GM12878 (cell line): ENCODE measurements around the gene CHMP6. TPM values are rescaled to one million over a fixed set of nuclear protein-coding genes. Genes with fewer than 3 reads are reported as not detected.

Source experiments
- ATAC-seq: fragments of 200-7000 bp; cut with Tn5 transposase; 3 replicates; pipeline ENCODE4 v1.9.1; 2020; ENCODE audit warnings: mild to moderate bottlenecking, moderate library complexity
- BruUV-seq: library from RNA; stranded (reverse); fragments of 400-500 nt; replicated peaks from 2 replicates; lab custom pipeline; 2021; lab: Mats Ljungman, UMichigan
- CTCF ChIA-PET: fragments of 300-600 bp; sonication (Branson Sonifier 250); formaldehyde crosslinking; extraction: SDS; loops from one replicate; lab custom pipeline; 2021; ENCODE audit warnings: inconsistent platforms; lab: Yijun Ruan, JAX
- POLR2A ChIA-PET: fragments of 350-600 bp; formaldehyde crosslinking; extraction: SDS; loops from one replicate; lab custom pipeline; 2021; ENCODE audit warnings: inconsistent platforms; lab: Charles Lee
- RAD21 ChIA-PET: fragments of 300-600 bp; sonication (Branson Sonifier 250); formaldehyde crosslinking; loops from one replicate; lab custom pipeline; 2023; ENCODE audit warnings: antibody characterized with exemption; ENCODE audit not compliant: unreplicated experiment; lab: Charles Lee
- SMC1A ChIA-PET: fragments of 300-600 bp; sonication (Branson Sonifier 250); formaldehyde crosslinking; loops from one replicate; lab custom pipeline; 2023; ENCODE audit not compliant: unreplicated experiment, uncharacterized antibody; lab: Charles Lee
- DNase-seq: peaks from one replicate; pipeline ENCODE4 v3.0.0-alpha.2; 2011; ENCODE audit warnings: low read depth, low spot score
- FAIRE-seq: peaks from 3 replicates; lab custom pipeline; 2011; peaks lifted over from hg19 to GRCh38; lab: Jason Lieb, UNC
- H2AFZ ChIP-seq: 2 replicates; pipeline ENCODE4 v1.6.0; 2011; ENCODE audit warnings: low read depth, low read length, control low read depth; ENCODE audit not compliant: control insufficient read depth
- H3K27ac ChIP-seq: 2 replicates; pipeline ENCODE4 v1.5.1; 2011; ENCODE audit warnings: control low read depth; ENCODE audit not compliant: control insufficient read depth, insufficient read depth
- H3K27me3 ChIP-seq, 2 experiments: replicated peaks in 1 of 2; 2 replicates each; pipeline versions ENCODE4 v1.6.0 to v1.6.1; 2011; ENCODE audit warnings: low read length in 1 of 2; ENCODE audit not compliant: control insufficient read depth in 2 of 2, insufficient read depth in 2 of 2
- H3K36me3 ChIP-seq, 2 experiments: 2 replicates each; pipeline ENCODE4 v1.5.1; 2011; ENCODE audit warnings: low read length in 1 of 2; ENCODE audit not compliant: control insufficient read depth in 2 of 2, insufficient read depth in 2 of 2
- H3K4me1 ChIP-seq: 2 replicates; pipeline ENCODE4 v1.6.1; 2011; ENCODE audit warnings: mild to moderate bottlenecking, low read length, moderate library complexity, mixed read lengths; ENCODE audit not compliant: control insufficient read depth, insufficient read depth
- H3K4me2 ChIP-seq: 2 replicates; pipeline ENCODE4 v1.6.0; 2011; ENCODE audit warnings: control low read depth; ENCODE audit not compliant: control insufficient read depth, insufficient read depth
- H3K4me3 ChIP-seq: fragments of 200-600 bp; sonication (generic); 2 replicates; pipeline ENCODE4 v1.5.1; 2016
- H3K79me2 ChIP-seq: 2 replicates; pipeline ENCODE4 v1.6.0; 2011; ENCODE audit warnings: low read length; ENCODE audit not compliant: control insufficient read depth, insufficient read depth
- H3K9ac ChIP-seq: 2 replicates; pipeline ENCODE4 v1.8.0; 2011; ENCODE audit warnings: low read length, control low read depth, mixed read lengths; ENCODE audit not compliant: control insufficient read depth, insufficient read depth
- H3K9me3 ChIP-seq: replicated peaks from 3 replicates; pipeline ENCODE4 v1.5.1; 2011; ENCODE audit warnings: mild to moderate bottlenecking, low read length; ENCODE audit not compliant: control insufficient read depth, insufficient read depth
- H4K20me1 ChIP-seq: 2 replicates; pipeline ENCODE4 v1.6.0; 2011; ENCODE audit not compliant: control insufficient read depth, insufficient read depth
- BCLAF1 ChIP-seq: fragments of 450-650 bp; IDR thresholded peaks from 2 replicates; pipeline ENCODE4 v1.6.1; 2017; ENCODE audit warnings: antibody characterized with exemption, mild to moderate bottlenecking, moderate library complexity
- CHD2 ChIP-seq: IDR thresholded peaks from 2 replicates; pipeline ENCODE4 v1.6.1; 2011; ENCODE audit warnings: low read depth, low read length, improper control_type of control experiment, borderline replicate concordance
- MAX ChIP-seq: IDR thresholded peaks from 2 replicates; pipeline ENCODE4 v1.6.1; 2012; ENCODE audit warnings: low read depth, low read length, improper control_type of control experiment
- MEF2B ChIP-seq: fragments of 450-650 bp; IDR thresholded peaks from 2 replicates; pipeline ENCODE4 v1.6.1; 2018; ENCODE audit warnings: mild to moderate bottlenecking, moderate library complexity; ENCODE audit not compliant: partially characterized antibody, poor library complexity, severe bottlenecking
- MXI1 ChIP-seq: fragments of 150-350 bp; IDR thresholded peaks from 2 replicates; pipeline ENCODE4 v1.6.1; 2011; ENCODE audit warnings: low read depth, mild to moderate bottlenecking, inconsistent platforms, low read length, improper control_type of control experiment
- NBN ChIP-seq: fragments of 450-650 bp; IDR thresholded peaks from 2 replicates; pipeline ENCODE4 v1.6.1; 2016
- NFIC ChIP-seq: IDR thresholded peaks from 2 replicates; pipeline ENCODE4 v1.6.1; 2012; ENCODE audit warnings: low read depth, mild to moderate bottlenecking, inconsistent platforms, low read length, moderate library complexity
- NFYB ChIP-seq: IDR thresholded peaks from 2 replicates; pipeline ENCODE4 v1.6.1; 2011; ENCODE audit warnings: low read depth, mild to moderate bottlenecking, low read length, improper control_type of control experiment, moderate library complexity; ENCODE audit not compliant: insufficient read depth
- RAD51 ChIP-seq: fragments of 450-650 bp; IDR thresholded peaks from 2 replicates; pipeline ENCODE4 v1.6.1; 2016; ENCODE audit warnings: moderate library complexity, mild to moderate bottlenecking, inconsistent platforms
- SMC3 ChIP-seq: IDR thresholded peaks from 2 replicates; pipeline ENCODE4 v1.6.1; 2011; ENCODE audit warnings: low read length, improper control_type of control experiment, borderline replicate concordance
- SREBF1 ChIP-seq: IDR thresholded peaks from 2 replicates; pipeline ENCODE4 v1.6.1; 2012; ENCODE audit warnings: mild to moderate bottlenecking, low read length
- YY1 ChIP-seq: IDR thresholded peaks from 2 replicates; pipeline ENCODE4 v1.6.1; 2011; ENCODE audit warnings: low read depth, mild to moderate bottlenecking, low read length
- ZNF207 ChIP-seq: fragments of 450-650 bp; IDR thresholded peaks from 2 replicates; pipeline ENCODE4 v1.6.1; 2014; ENCODE audit warnings: antibody characterized with exemption, mild to moderate bottlenecking, borderline replicate concordance
- ZNF217 ChIP-seq: fragments of 450-650 bp; IDR thresholded peaks from 2 replicates; pipeline ENCODE4 v1.6.1; 2017; ENCODE audit warnings: antibody characterized with exemption, mild to moderate bottlenecking
- WGBS: methylation state at CpG from one replicate; pipeline ENCODE4 v1.1.6; 2016; ENCODE audit warnings: low lambda C conversion rate; ENCODE audit not compliant: insufficient replicate concordance, insufficient coverage; ENCODE audit errors: missing lambda C conversion rate; 5-methylcytosine and 5-hydroxymethylcytosine counted together
- in situ Hi-C: fragments of 300-500 bp; cut with MboI; formaldehyde crosslinking; loops from 9 replicates; pipeline ENCODE4 v1.14.3; 2018; ENCODE audit warnings: mixed read lengths
- intact Hi-C: fragments of 100-400 bp; cut with micrococcal nuclease; formaldehyde crosslinking; loops from one replicate; pipeline ENCODE4 v1.14.2; 2022; ENCODE audit not compliant: unreplicated experiment
- polyA plus RNA-seq, 11 experiments: library from polyadenylated mRNA; depleted of rRNA in 4 of 11; unstranded in 6 of 11; stranded (reverse) in 5 of 11; fragments of >200 nt; fragmentation: Nextera tagmentation in 4 of 11; fragmentation: Illumina TruSeq in 1 of 11; extraction: Ambion mirVana in 4 of 11; extraction: Trizol in 1 of 11; gene quantifications; 1 replicate in 1 of 11; 2 replicates in 10 of 11; pipeline versions ENCODE4 v1.2.1 to v1.2.3, GENCODE V29; 2011 to 2016; ENCODE audit warnings: inconsistent platforms in 2 of 11, missing spikeins in 2 of 11, low read depth in 1 of 11
- total RNA-seq, 4 experiments: library from RNA; depleted of rRNA in 3 of 4; stranded (reverse); fragments of >200 nt in 3 of 4; fragmentation: Illumina TruSeq in 1 of 4; extraction: Trizol in 1 of 4; gene quantifications; 2 replicates each; pipeline versions ENCODE4 v1.2.1 to v1.2.3, GENCODE V29; 2013 to 2021
- TF ChIP-seq, protein P1 (sequence below): IDR thresholded peaks from 2 replicates; pipeline ENCODE4 v1.6.1; 2012; ENCODE audit warnings: mild to moderate bottlenecking, low read depth, low read length
- TF ChIP-seq, protein P2 (sequence below): IDR thresholded peaks from 2 replicates; pipeline ENCODE4 v1.6.1; 2011; ENCODE audit warnings: low read depth, mild to moderate bottlenecking, low read length, moderate library complexity, borderline replicate concordance; ENCODE audit errors: extremely low read depth

The CHMP6 gene
- total and polyA plus RNA-seq, 10 of the 15 experiments (the other 5 are each of a cell fraction or from before 2014, with no cell fraction given), result 0.21 to 37.9 (median 14.7) TPM

GRCh38 chr17:81031566-81032550 is 40.2 kb downstream of the CHMP6 start:
- CTCF ChIA-PET, result interaction anchor here (0.6 to 1.3 kb wide), 2 partner anchors 8 to 605 kb away, joined by 3 read pairs; no protein-coding TSS in a partner anchor
- no peak for ATAC-seq
- SMC1A ChIA-PET, result interaction anchor here (0.7 kb wide), 1 partner anchor 10 kb away, joined by 3 read pairs; no protein-coding TSS in a partner anchor

More at GRCh38 chr17:81031566-81032550, 40.2 kb downstream of the CHMP6 start:
- Histone ChIP-seq H2AFZ (no peak overlapping the region), H3K4me2 (no peak overlapping the region), H3K9ac (no peak overlapping the region), H3K27me3 (peaks cover 5 to 11% of the 10 kb centered on the region in 2 experiments), H3K79me2 (no peaks in the 10 kb centered on the region), H3K36me3 (no peaks in the 10 kb centered on the region), H4K20me1 (no peaks in the 10 kb centered on the region), H3K4me1 (no peaks in the 10 kb centered on the region), H3K4me3 (no peak overlapping the region), H3K27ac (no peak overlapping the region), H3K9me3 (no peaks in the 10 kb centered on the region; the same call in 2 of the 3 replicates)
- DNase-seq (no peak), FAIRE-seq (no peak)
- WGBS, result 55% methylated on average over 30 of the region's 41 CpGs
- TF ChIP-seq, protein P1, sequence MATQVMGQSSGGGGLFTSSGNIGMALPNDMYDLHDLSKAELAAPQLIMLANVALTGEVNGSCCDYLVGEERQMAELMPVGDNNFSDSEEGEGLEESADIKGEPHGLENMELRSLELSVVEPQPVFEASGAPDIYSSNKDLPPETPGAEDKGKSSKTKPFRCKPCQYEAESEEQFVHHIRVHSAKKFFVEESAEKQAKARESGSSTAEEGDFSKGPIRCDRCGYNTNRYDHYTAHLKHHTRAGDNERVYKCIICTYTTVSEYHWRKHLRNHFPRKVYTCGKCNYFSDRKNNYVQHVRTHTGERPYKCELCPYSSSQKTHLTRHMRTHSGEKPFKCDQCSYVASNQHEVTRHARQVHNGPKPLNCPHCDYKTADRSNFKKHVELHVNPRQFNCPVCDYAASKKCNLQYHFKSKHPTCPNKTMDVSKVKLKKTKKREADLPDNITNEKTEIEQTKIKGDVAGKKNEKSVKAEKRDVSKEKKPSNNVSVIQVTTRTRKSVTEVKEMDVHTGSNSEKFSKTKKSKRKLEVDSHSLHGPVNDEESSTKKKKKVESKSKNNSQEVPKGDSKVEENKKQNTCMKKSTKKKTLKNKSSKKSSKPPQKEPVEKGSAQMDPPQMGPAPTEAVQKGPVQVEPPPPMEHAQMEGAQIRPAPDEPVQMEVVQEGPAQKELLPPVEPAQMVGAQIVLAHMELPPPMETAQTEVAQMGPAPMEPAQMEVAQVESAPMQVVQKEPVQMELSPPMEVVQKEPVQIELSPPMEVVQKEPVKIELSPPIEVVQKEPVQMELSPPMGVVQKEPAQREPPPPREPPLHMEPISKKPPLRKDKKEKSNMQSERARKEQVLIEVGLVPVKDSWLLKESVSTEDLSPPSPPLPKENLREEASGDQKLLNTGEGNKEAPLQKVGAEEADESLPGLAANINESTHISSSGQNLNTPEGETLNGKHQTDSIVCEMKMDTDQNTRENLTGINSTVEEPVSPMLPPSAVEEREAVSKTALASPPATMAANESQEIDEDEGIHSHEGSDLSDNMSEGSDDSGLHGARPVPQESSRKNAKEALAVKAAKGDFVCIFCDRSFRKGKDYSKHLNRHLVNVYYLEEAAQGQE, result no peak
- TF ChIP-seq ZNF207, result no peak
- no peak for TF ChIP-seq SMC3
- TF ChIP-seq CHD2, result no peak
- TF ChIP-seq YY1, result no peak
- TF ChIP-seq ZNF217, result no peak
- TF ChIP-seq, protein P2, sequence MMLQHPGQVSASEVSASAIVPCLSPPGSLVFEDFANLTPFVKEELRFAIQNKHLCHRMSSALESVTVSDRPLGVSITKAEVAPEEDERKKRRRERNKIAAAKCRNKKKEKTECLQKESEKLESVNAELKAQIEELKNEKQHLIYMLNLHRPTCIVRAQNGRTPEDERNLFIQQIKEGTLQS, result no peak
- no peak for TF ChIP-seq RAD51
- TF ChIP-seq BCLAF1, result no peak
- no peak for TF ChIP-seq MAX
- no peak for TF ChIP-seq NFIC
- TF ChIP-seq SREBF1, result no peak
- TF ChIP-seq NBN, result no peak
- TF ChIP-seq NFYB, result no peak
- TF ChIP-seq MEF2B, result no peak
- TF ChIP-seq MXI1, result no peak
- in situ Hi-C loops, result no loop called here
- RAD21 ChIA-PET, result no interaction called here
- no TSS peak for BruUV-seq
- intact Hi-C loops, result no loop called here
- POLR2A ChIA-PET, result no interaction called here
